Measurements from ENCODE around the gene LRSAM1.

Gene LRSAM1

DNA sequence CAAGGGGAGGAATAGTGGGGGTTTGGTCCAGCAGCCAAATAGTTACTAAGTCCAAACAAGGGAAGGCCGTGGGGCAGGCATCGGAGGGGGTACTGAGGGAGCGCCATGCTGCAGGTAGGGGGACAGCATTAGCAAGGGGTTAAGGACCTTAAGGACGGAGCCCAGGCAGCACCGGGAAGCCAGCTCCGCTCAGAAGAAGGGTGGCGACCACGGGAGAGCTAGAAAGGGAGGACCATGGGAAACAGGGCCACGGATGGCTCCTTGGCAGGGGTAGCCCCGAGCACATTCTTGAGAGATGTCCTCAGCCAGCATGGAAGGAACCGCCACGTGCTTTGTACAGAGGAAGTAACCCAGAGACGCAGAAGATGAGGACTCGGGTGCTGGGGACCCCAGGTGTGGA lies 84.5 kb downstream of the LRSAM1 start:
- peak; percentile 75 for DNase-seq (ENCODE audit: low spot score)

DNA sequence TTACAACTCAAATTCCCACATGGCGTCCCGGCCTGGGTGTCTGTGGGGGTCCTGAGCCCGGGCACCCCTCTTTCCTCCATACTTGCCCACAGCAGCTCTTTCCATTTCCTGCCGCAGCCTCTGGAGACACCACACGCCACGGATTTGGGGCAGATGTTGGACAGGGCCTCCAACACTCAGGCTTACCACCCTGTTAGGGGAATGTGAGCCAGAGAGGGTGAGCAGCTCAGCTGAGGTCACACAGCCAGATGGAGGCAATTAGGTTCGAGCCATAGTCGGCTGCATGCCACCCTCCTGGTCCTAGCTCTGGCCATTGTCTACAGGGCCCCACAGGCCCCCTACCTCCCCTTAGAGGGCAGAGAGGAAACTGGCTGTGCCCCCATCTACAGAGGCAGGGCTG lies 85.2 kb downstream of the LRSAM1 start:
- no peak for DNase-seq (ENCODE audit: low spot score)

DNA sequence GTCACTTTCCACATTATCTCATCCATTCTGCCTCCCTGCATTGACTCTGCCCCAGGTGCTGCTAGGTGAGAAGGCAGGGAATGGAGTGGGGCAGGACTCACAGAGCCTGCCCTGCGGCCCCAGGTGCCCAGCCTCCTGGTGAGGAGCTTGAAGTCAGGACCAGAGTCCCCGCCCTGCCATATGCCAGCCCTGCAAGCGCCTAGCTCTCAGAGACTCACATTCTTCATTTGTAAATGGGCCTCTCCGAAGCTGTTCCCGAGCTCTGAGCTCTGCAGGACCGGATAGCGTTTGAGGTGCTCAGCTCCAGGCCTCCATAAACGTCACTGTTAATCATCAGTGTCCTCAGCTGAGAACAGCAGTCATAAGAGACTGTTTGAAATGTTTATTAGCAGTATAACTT lies 85.7 kb downstream of the LRSAM1 start:
- peak; percentile 57 for DNase-seq (ENCODE audit: low spot score)

DNA sequence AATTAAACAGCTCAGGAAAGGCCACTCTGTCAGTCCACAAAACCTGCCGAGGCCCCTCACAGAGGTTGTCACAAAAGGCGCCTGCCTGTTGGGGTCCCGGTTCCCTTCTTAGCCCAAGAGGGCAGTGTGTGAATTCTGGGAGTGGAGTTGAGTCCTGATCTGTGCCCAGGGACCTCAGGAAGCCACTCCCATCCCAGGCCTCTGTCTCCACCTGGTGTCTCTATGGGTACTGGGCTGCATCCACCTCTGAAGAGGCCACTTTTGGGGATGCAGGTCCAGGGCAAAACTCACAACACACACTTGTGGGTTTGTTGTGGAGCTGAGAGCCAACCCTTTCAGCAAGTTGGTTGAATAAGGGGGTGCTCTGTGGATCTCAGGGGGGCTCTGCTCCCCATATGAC lies 86.5 kb downstream of the LRSAM1 start:
- DNase-seq (ENCODE audit: low spot score), result peak; percentile 28

DNA sequence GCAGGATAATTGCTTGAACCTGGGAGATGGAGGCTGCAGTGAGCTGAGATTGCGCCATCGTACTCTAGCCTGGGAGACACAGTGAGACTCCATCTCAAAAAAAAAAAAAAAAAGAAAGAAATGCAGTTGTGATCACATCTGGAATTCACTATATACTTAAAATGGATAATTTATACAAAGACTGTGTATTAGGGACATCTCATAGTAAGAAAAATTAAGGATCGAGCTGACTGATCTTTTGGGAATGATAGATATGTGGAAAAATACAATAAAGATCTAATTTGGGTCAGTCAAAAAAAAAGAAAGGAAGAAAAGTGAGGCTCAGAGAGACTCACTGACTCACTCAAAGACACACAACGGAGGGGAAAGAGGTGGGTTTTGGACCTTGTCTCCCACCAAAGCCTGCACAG lies 87.5 kb downstream of the LRSAM1 start:
- peak; percentile 69 for DNase-seq (ENCODE audit: low spot score)

DNA sequence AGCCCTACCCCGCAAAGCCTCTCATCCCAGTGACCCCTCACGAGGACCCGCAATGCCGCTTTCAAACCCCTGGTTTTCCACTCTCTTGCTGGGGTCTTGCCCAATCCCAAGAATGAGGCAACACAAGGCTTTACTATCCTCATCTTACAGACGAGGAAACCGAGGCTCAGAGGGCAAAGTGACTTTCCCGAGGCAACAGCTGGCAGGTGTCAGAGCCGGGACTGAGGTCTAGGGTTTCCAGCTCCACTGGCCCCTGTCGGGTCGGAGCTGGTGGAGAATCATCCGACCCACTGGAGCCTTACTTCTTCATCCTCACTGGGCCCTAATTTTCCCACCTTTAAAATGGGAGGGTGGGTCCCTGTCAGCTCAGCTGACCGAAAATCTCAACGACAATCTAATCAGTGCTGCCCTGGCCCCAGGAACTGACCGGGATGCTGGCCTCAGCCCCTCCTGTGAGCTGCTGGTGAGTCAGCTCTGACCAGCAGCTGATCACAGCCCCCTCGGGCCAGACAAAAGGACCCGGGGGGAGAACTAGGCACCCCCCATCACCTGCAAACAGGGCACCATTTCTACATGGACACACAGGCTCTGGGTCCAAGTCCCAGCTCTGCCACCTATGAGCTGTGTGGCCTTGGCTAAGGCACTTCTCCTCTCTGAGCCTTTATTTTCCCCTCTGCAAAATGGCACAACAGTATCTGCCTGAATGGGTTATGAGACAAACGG lies 88.1 kb downstream of the LRSAM1 start:
- peak; percentile 65 for DNase-seq (ENCODE audit: low spot score)

DNA sequence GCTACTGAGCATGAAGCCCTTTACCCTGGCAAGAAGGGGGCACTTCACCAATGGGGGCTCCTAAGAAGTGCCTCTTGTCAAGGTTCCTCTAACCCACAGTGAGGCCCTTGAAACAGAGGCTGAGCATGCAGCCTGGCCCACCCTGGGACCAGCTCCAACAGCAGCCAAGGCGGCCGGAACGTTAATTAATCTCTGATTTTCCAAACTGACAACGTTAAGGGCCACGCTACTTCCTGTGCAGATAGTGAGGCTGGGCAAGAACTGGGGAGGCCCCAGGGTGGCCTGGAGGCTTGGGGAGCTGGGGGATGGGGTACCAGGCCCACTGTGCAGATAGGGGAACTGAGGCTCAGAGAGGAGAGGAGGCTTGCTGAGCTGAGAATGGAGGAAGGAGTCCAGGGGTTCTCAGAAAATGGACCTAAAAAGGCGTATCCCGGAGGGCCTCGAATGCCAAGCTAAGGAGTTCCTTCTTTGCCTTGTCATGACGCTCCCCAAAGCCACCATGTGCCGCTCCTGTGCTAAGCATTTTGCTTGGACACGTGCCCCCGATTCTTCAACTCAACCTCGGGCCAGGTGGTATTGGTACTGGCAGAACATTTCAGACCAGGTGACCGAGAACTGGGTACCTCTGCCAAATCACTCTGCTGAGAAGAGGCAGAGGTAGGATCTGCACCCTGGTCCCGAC lies 88.8 kb downstream of the LRSAM1 start:
- DNase-seq (ENCODE audit: low spot score), result no peak

DNA sequence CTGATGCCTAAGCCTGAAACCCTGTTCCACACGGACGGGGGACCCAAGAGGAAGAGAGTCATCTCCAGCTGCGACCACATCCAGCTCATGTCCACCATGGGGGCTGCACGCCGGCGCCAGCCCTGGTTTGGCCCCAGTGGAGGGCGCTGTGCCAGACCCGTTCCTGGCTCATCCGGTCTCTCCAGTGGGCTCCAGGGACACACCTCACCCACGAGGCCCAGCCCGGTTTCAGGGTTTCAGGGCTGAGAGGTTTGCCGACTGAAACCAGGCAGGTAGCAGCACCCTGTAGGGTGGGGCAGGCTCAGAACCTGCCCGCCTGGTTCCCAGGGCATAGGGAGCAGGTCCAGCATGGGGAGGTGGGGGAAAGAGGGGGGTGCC lies 89.3 kb downstream of the LRSAM1 start:
- no peak for DNase-seq (ENCODE audit: low spot score)

DNA sequence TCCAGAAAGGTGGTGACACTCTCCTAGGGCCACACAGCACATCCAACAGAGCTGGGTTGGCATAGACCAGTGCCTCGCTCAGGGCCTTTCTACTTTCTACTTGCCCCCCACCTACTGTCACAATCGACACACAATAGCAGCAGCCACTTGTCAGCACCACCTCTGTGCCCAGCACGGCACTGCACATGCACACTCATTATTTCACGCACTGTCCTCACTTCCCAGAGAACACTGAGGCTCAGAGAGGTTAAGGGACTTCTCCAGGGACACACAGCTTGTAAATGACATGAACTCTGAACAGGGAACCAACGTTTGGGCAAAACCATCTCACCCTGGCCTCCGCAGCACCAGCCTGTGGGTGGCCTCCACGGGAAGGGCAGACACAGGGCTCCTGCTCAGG lies 89.9 kb downstream of the LRSAM1 start:
- DNase-seq (ENCODE audit: low spot score), result no peak

DNA sequence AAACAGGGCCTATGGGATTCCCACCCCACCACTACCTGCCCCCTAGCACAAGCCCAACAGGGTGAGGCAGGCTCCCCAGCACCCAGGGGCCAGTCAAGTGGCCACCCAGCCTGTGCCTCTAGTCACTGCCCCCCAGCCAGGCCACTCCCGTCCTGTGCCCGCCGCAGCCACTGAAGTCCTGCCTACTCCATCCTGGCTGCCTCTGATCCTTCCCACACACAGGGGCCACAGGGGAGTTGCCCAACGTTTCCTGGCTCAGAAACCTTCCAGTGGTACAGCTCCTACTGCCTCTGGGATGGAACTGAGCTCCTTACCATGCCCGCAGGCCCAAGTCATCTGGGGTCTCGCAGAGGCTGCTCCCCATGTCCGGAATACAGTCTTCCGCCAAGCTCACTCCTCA lies 90.6 kb downstream of the LRSAM1 start:
- peak; percentile 56 for DNase-seq (ENCODE audit: low spot score)

DNA sequence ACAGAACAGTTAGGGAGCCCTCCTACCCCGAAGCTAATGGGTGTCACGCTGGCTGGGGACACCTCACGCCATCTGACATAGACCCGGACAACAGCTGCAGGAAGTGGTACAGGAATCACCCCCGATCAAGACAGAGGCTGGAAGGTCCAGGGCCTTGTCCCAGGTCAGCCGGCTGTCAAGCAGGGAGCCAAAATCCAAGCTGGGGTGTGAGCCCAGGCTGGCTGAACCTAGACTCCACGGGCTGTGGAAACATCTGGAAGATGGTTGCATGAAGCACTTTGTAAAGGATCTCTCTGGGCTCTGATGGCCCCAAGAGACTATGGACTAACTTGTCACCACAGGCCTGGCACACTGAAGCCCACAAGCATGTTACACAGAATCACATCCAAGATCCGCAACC lies 91.9 kb downstream of the LRSAM1 start:
- no peak for DNase-seq (ENCODE audit: low spot score)

DNA sequence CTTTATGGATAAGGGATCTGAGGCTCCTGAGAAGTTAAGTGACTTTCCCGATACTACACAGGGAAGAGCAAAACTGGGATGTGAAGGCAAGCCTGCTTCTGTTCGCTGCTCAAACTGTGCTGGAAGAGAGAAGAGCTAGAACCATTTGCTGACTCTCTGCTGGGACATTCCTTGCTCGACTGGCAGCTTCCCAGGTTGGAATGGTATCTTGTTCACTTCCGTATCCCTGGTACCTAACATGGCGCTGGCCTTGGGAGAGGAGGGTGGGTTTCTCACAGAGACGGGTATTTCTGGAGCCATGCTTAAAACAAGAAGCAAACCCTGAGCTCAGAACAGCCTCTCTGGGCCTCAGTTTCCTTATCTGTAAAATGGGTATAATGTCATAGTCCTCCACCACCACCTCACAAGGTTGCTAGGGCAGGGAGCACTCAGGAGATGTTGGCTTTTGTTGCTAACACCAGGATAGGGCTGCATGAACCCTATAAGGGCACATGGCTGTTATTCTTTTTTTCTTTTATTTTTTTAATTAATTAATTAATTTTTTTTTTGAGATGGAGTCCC lies 92.7 kb downstream of the LRSAM1 start:
- DNase-seq (ENCODE audit: low spot score), result no peak

DNA sequence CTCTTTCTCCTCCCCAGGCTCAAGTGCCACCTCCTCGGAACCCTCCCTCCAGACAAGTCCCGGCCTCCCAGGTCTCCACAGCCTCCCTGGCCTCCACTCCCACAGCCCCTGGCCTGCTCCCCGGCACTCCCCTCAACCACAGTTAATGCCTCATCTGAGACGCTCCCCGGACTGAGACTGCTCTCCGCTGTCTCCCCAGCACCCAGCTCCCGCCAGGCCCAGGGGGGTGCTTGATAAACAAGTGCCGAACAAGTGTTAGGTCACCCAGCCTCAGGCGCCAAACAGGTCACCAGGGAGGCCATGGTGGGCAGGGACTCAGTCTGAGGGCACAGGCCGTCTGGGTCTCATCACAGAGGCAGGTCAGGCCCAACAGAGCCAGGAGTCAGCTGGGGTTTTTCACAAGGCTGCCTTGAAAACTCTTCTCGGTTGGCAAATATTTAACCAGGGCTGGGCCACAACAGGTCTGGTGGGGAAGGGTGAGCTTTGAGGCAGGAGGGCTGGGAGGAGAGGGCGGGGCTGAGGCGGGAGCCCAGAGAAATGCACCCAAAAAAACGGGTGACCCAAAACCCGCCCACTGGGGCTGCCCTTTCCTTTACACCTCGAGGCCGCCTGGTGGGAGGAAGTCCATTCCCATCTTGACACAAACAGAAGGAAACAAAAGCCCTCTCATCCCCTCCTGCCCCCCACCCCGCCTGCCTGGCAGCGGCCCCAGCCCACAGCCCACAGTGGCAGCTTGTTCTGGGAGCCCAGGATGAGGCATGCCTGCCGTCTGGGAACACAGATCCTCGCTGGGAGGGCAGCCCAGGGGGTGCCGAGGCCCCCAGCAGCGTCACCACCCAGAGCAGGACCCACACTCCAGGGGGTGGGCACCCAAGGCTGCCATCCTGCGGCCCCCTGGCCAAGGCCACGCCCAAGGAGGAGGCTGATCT lies 94.2 kb downstream of the LRSAM1 start:
- peak; percentile 61 for DNase-seq (ENCODE audit: low spot score)

DNA sequence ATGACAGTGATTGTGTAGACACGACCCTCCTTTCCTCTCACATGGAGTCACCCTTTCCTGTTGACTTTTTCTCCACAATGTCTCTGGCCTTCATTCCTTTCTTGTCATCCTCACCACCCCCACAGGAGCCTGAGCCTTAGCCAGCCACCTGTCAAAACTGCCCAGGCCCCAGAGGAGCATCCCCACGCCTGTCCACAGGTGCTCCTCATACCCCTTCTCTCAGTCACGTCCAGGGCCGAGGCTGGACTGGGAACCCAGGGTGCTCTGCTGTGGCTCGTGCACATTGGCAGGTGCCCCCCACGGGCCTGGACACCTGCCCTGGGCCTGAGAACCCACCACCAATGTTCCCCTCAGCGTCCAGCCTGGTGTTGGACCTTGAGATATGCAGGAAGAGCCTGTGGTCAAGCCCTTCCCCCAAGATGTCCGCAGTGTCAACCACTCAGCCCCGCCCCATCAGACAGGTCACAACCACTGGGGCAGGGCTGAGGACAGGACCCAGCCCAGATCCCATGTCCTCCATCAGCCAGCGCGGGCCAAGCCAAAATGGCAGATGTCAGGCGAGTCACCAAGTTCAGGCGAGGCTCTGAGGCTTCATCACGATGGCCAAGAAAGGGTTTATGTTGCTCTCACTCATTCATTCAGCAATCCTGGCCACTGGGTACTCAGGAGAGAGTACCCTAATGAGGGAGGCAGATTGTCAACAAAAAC lies 95.0 kb downstream of the LRSAM1 start:
- DNase-seq (ENCODE audit: low spot score), result no peak

DNA sequence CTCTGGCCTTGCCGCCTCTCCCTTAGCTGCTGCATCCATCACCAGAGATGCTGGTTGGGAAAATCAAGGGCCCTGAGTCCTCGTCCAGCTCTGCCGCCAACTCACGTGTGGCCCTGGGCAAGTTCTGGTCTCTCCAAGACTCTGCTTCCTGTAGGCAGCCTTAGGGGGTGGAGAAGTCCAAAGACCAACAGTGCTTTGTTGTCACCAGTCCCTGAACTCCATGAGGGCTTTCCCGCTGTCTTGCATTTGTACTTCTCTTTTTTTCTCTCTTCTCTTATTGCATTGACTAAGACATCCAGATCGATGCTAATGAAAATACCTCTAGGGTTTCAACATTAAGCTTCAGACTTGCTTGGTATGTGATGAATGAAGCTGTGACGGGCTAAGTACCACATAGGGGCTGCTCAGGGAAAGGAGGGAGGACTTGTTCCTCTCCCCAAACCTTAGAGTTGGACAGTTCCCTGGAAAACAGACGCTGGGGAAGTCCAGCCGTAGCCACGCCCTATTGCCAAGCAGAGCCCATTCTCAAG lies 97.1 kb downstream of the LRSAM1 start:
- no peak for DNase-seq (ENCODE audit: low spot score)

DNA sequence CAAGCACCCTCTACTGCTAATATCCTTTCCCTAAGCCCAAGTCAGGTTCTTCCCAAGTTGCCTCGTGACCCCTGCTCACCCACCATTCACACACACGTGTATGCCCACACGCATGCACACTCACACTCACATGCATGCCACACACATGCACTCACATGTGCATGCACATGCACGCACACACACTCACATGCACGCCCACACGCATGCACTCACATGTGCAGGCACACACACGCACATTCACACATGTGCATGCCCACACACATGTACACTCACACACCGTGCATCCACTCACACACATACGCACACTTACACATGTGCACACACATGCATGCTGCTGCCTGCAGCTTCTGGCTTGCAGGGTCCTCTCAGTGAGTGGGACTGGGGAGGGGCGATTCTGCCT lies 97.9 kb downstream of the LRSAM1 start:
- DNase-seq (ENCODE audit: low spot score), result no peak

DNA sequence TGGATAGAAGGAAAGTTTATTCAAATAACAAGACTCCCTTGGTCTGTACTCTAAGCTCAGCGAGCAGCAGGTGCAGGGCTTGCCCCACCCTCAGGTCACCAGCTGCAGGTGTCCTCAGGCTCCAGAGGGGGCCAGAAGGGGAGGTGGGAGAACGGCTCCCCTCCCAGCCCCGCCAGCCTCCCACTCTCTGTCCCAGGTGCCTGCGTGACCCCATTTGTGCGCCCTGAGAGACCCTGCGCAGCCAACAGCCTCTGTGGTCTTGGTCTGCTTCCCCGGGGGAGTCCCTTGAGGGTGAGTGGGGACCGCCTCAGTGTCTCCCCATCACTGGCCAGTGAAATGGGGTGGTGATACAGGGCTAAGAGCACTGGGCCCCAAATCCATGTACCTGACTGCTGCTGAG lies 98.4 kb downstream of the LRSAM1 start:
- DNase-seq (ENCODE audit: low spot score), result no peak

DNA sequence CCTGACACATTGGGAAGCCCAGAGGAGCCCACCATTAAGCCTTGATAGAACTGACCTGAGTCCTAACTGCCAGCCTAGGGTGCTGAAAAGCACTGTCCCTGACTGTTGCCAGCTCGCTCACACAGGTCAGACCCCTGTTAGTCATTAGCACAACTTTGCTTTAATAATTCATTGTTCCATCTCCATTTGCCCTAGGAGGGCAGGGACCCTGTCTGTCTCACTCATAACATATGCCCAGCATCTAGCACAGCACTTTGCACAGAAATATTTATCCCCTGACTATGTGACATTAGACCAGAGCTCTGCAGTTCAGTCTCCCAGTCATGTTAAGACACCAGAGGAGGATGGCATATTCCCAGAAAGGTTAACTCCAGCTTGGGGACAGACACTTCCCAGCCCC lies 99.0 kb downstream of the LRSAM1 start:
- DNase-seq (ENCODE audit: low spot score), result no peak

DNA sequence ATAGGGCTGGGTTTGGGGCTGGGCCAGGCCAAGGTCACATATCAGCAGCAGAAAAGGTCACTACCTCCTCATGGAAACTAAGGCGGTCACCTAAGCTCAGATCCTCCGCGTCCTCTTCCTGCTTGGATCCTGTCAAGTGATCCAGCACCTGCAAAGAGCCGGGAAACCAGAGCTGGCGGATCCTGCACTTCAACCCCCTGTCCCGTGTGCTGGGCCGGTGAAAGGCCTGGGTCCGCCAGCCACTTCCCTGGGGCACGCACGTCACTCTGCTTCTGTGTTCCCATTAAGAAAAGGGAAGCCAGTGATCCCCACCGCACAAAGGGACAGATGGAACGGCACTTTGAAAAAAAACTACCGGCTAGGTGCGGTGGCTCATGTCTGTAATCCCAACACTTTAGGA lies 99.4 kb downstream of the LRSAM1 start:
- DNase-seq (ENCODE audit: low spot score), result no peak

Measured in AG08395 (cell line).